Measurements from ENCODE around the gene ALDH7A1. TPM values are rescaled to one million over a fixed set of nuclear protein-coding genes. Genes with fewer than 3 reads are reported as not detected.

Gene ALDH7A1
- total and polyA plus RNA-seq, 11 donors: 12.3 to 67.6 (median 30.9) TPM

GRCh38 chr5:126508962-126509279 lies 86.1 kb downstream of the ALDH7A1 start:
- Histone ChIP-seq H3K27me3 (no peaks in the 10 kb centered on the region), H3K27ac (peak overlapping the region in 11 of 12 donors; percentile 0 to 87 (median 57)), H3K9me3 (no peaks in the 10 kb centered on the region), H3K36me3 (no peaks in the 10 kb centered on the region), H3K4me1 (peaks cover 0 to 36% (median 12%) of the 10 kb centered on the region in 12 donors), H3K4me3 (peak overlapping the region in 1 of 12 donors; percentile 22)
- no peak for TF ChIP-seq POLR2A (IDR thresholded peaks at IDR 0.05)
- TF ChIP-seq CTCF (IDR thresholded peaks at IDR 0.05): no peak
- ATAC-seq (peak; percentile 47 to 86 (median 66)), DNase-seq (no peak)
- intact Hi-C loops (cut with DNase I): no loop called here

GRCh38 chr5:126508251-126508961 lies 86.6 kb downstream of the ALDH7A1 start:
- ATAC-seq: no peak
- DNase-seq: no peak
- Histone ChIP-seq H3K27me3 (no peaks in the 10 kb centered on the region), H3K4me1 (peaks cover 0 to 42% (median 16%) of the 10 kb centered on the region in 12 donors), H3K9me3 (no peaks in the 10 kb centered on the region), H3K36me3 (no peaks in the 10 kb centered on the region), H3K27ac (peak overlapping the region in 10 of 12 donors; percentile 3 to 87 (median 56)), H3K4me3 (peak overlapping the region in 1 of 12 donors; percentile 22)
- TF ChIP-seq CTCF (IDR thresholded peaks at IDR 0.05) (no peak), POLR2A (IDR thresholded peaks at IDR 0.05) (no peak)
- WGBS, 4 donors: 85 to 91% (median 91%) methylated on average over 13 of the region's 13 CpGs
- intact Hi-C loops (cut with DNase I): no loop called here

GRCh38 chr5:126506079-126506478 lies 88.9 kb downstream of the ALDH7A1 start:
- Histone ChIP-seq H3K36me3 (no peaks in the 10 kb centered on the region), H3K4me1 (peaks cover 0 to 48% (median 20%) of the 10 kb centered on the region in 12 donors), H3K27ac (peak overlapping the region in 11 of 12 donors; percentile 46 to 84 (median 73)), H3K4me3 (no peak overlapping the region), H3K27me3 (no peaks in the 10 kb centered on the region), H3K9me3 (no peaks in the 10 kb centered on the region)
- ATAC-seq: peak in 3 of 4 donors; percentile 24 to 87 (median 25)
- no peak for TF ChIP-seq POLR2A (IDR thresholded peaks at IDR 0.05)
- DNase-seq: peak in 3 of 5 donors; percentile 24 to 45 (median 42)
- intact Hi-C loops (cut with DNase I): no loop called here
- 58 to 84% (median 65%) methylated on average over 4 of the region's 4 CpGs for WGBS, 4 donors

- ATAC-seq (peak; percentile 74 to 80 (median 78)), DNase-seq (peak in 2 of 5 donors; percentile 42 to 50)
- intact Hi-C loops (cut with DNase I): loop anchor here in 4 of 10 donors (5.0 kb wide), 1 partner anchor 34 kb away; no protein-coding TSS in a partner anchor
- no peaks in the 10 kb centered on the region for H3K36me3 ChIP-seq
- peak overlapping the region in 9 of 12 donors; percentile 14 to 65 (median 36) for H3K27ac ChIP-seq
- 3 to 15% (median 11%) methylated on average over 5 of the region's 5 CpGs for WGBS, 4 donors
- peak overlapping the region in 1 of 12 donors; percentile 6 for H3K4me3 ChIP-seq
- peaks cover 0 to 34% (median 15%) of the 10 kb centered on the region in 12 donors for H3K4me1 ChIP-seq
- TF ChIP-seq CTCF (IDR thresholded peaks at IDR 0.05) (no peak), POLR2A (IDR thresholded peaks at IDR 0.05) (no peak)
- no peaks in the 10 kb centered on the region for H3K9me3 ChIP-seq
- H3K27me3 ChIP-seq: no peaks in the 10 kb centered on the region
Measured at GRCh38 chr5:126503602-126504104, 91.4 kb downstream of the ALDH7A1 start.
